Measurements from ENCODE around the gene SHCBP1L. TPM values are rescaled to one million over a fixed set of nuclear protein-coding genes. Genes with fewer than 3 reads are reported as not detected.

Gene SHCBP1L
- total and polyA plus RNA-seq, 9 of the 15 experiments (the other 6 are each of a cell fraction or from before 2014, with no cell fraction given): not detected

Small RNA genes lying within 50 kb of the gene (small RNA-seq; reads per million reads assigned to genes)
- gene HMGN1P4: not detected
- not detected for gene RNU6-41P

Other genes with a start within 250 kb of the SHCBP1L start
- 7.3 and 9.9 TPM in 2 replicates for gene NPL, start 163.4 kb downstream of the SHCBP1L start, total RNA-seq (2014; rRNA removed)
- 13.4 and 17.9 TPM in 2 replicates for gene NPL, start 163.4 kb downstream of the SHCBP1L start, total RNA-seq (2014; rRNA removed; fragmentation: Illumina TruSeq; extraction: Trizol)
- 11.5 and 15.8 TPM in 2 replicates for gene NPL, start 163.4 kb downstream of the SHCBP1L start, total RNA-seq (2015; rRNA removed; fragmentation: Illumina TruSeq; extraction: Trizol)
- gene NPL, start 163.4 kb downstream of the SHCBP1L start, total RNA-seq (2021): 14.3 and 15.0 TPM in 2 replicates
- gene NPL, start 163.4 kb downstream of the SHCBP1L start, polyA plus RNA-seq (2011; rRNA removed): 8.8 and 10.2 TPM in 2 replicates
- 14.7 and 19.2 TPM in 2 replicates for gene NPL, start 163.4 kb downstream of the SHCBP1L start, polyA plus RNA-seq (2014; fragmentation: Illumina TruSeq; extraction: Trizol)
- gene NPL, start 163.4 kb downstream of the SHCBP1L start, polyA plus RNA-seq (2014; fragmentation: Nextera tagmentation; extraction: Ambion mirVana): 10 to 100 TPM; 20.8 to 22.3 TPM
- 14.0 and 14.2 TPM in 2 replicates for gene NPL, start 163.4 kb downstream of the SHCBP1L start, polyA plus RNA-seq (2014; rRNA removed)
- 234 and 269 TPM in 2 replicates for gene DHX9, start 113.8 kb downstream of the SHCBP1L start, total RNA-seq (2014; rRNA removed)
- 355 and 364 TPM in 2 replicates for gene DHX9, start 113.8 kb downstream of the SHCBP1L start, total RNA-seq (2014; rRNA removed; fragmentation: Illumina TruSeq; extraction: Trizol)
- gene DHX9, start 113.8 kb downstream of the SHCBP1L start, total RNA-seq (2015; rRNA removed; fragmentation: Illumina TruSeq; extraction: Trizol): 395 and 409 TPM in 2 replicates
- gene DHX9, start 113.8 kb downstream of the SHCBP1L start, total RNA-seq (2021): 329 and 341 TPM in 2 replicates
- gene DHX9, start 113.8 kb downstream of the SHCBP1L start, polyA plus RNA-seq (2011; rRNA removed): 241 and 373 TPM in 2 replicates
- 265 and 294 TPM in 2 replicates for gene DHX9, start 113.8 kb downstream of the SHCBP1L start, polyA plus RNA-seq (2014; fragmentation: Illumina TruSeq; extraction: Trizol)
- 100 to 1,000 TPM; 100 to 246 TPM for gene DHX9, start 113.8 kb downstream of the SHCBP1L start, polyA plus RNA-seq (2014; fragmentation: Nextera tagmentation; extraction: Ambion mirVana)
- gene DHX9, start 113.8 kb downstream of the SHCBP1L start, polyA plus RNA-seq (2014; rRNA removed): 275 and 300 TPM in 2 replicates
- 0.36 and 0.53 TPM in 2 replicates for gene LAMC1, start 70.3 kb upstream of the SHCBP1L start, total RNA-seq (2014; rRNA removed)
- gene LAMC1, start 70.3 kb upstream of the SHCBP1L start, total RNA-seq (2014; rRNA removed; fragmentation: Illumina TruSeq; extraction: Trizol): 0.07 and 0.13 TPM in 2 replicates
- 0.07 TPM in 1 of 2 replicates, not detected in the other for gene LAMC1, start 70.3 kb upstream of the SHCBP1L start, total RNA-seq (2015; rRNA removed; fragmentation: Illumina TruSeq; extraction: Trizol)
- 0.60 and 0.71 TPM in 2 replicates for gene LAMC1, start 70.3 kb upstream of the SHCBP1L start, total RNA-seq (2021)
- 0.13 and 0.16 TPM in 2 replicates for gene LAMC1, start 70.3 kb upstream of the SHCBP1L start, polyA plus RNA-seq (2011; rRNA removed)
- gene LAMC1, start 70.3 kb upstream of the SHCBP1L start, polyA plus RNA-seq (2014; fragmentation: Illumina TruSeq; extraction: Trizol): 0.07 and 0.24 TPM in 2 replicates
- gene LAMC1, start 70.3 kb upstream of the SHCBP1L start, polyA plus RNA-seq (2014; fragmentation: Nextera tagmentation; extraction: Ambion mirVana): not detected
- 0.21 TPM in 1 of 2 replicates, not detected in the other for gene LAMC1, start 70.3 kb upstream of the SHCBP1L start, polyA plus RNA-seq (2014; rRNA removed)
- gene LAMC2, start 233.1 kb upstream of the SHCBP1L start, total RNA-seq (2014; rRNA removed): not detected in 2 replicates
- gene LAMC2, start 233.1 kb upstream of the SHCBP1L start, total RNA-seq (2014; rRNA removed; fragmentation: Illumina TruSeq; extraction: Trizol): not detected in 2 replicates
- not detected in 2 replicates for gene LAMC2, start 233.1 kb upstream of the SHCBP1L start, total RNA-seq (2015; rRNA removed; fragmentation: Illumina TruSeq; extraction: Trizol)
- gene LAMC2, start 233.1 kb upstream of the SHCBP1L start, total RNA-seq (2021): 0.02 and 0.04 TPM in 2 replicates
- 0.03 TPM in 1 of 2 replicates, not detected in the other for gene LAMC2, start 233.1 kb upstream of the SHCBP1L start, polyA plus RNA-seq (2011; rRNA removed)
- gene LAMC2, start 233.1 kb upstream of the SHCBP1L start, polyA plus RNA-seq (2014; fragmentation: Illumina TruSeq; extraction: Trizol): not detected in 2 replicates
- gene LAMC2, start 233.1 kb upstream of the SHCBP1L start, polyA plus RNA-seq (2014; fragmentation: Nextera tagmentation; extraction: Ambion mirVana): not detected
- not detected in 2 replicates for gene LAMC2, start 233.1 kb upstream of the SHCBP1L start, polyA plus RNA-seq (2014; rRNA removed)

Measured in K562 (cell line).